K562 (cell line): ENCODE measurements around the gene MICAL2. TPM values are rescaled to one million over a fixed set of nuclear protein-coding genes. Genes with fewer than 3 reads are reported as not detected.

Experiments used
- ATAC-seq: fragments of 200-7000 bp; cut with Tn5 transposase; 3 replicates; pipeline ENCODE4 v1.9.1; 2020; ENCODE audit warnings: moderate library complexity
- BruUV-seq: library from RNA; stranded (reverse); fragments of 400-500 nt; replicated peaks from 2 replicates; lab custom pipeline; 2021; lab: Mats Ljungman, UMichigan
- CTCF ChIA-PET: fragments of 300-600 bp; formaldehyde crosslinking; extraction: SDS; loops from one replicate; lab custom pipeline; 2021; ENCODE audit warnings: low intra/inter-chr PET ratio; lab: Yijun Ruan, JAX
- POLR2A ChIA-PET: fragments of 300-600, 350-650 bp; sonication (Branson Sonifier 250); formaldehyde crosslinking; extraction: SDS; loops from one replicate; lab custom pipeline; 2021; ENCODE audit warnings: antibody characterized with exemption, inconsistent platforms; lab: Yijun Ruan, JAX
- DNase-seq, 4 experiments: peaks; one replicate each; pipeline versions ENCODE4 v3.0.0 to v3.0.0-alpha.2; 2011 to 2018; ENCODE audit warnings: low spot score in 3 of 4, mixed read lengths in 3 of 4; ENCODE audit errors: extremely low read depth in 1 of 4
- FAIRE-seq: peaks from 2 replicates; lab custom pipeline; 2011; peaks lifted over from hg19 to GRCh38; lab: Jason Lieb, UNC
- H2AFZ ChIP-seq: 2 replicates; pipeline ENCODE4 v1.6.0; 2011; ENCODE audit warnings: low read depth, low read length, control low read depth, inconsistent platforms
- H3K27ac ChIP-seq: fragments of 200-600 bp; 3 replicates; pipeline ENCODE4 v1.8.0; 2011; ENCODE audit warnings: low read depth, mild to moderate bottlenecking, control low read depth, inconsistent platforms, low read length, moderate library complexity, mixed read lengths; ENCODE audit errors: extremely low read depth
- H3K27me3 ChIP-seq, 2 experiments: fragments of 300-600 bp in 1 of 2; 2 replicates in 1 of 2; 3 replicates in 1 of 2; pipeline versions ENCODE4 v1.6.0 to v1.8.0; 2011; ENCODE audit warnings: inconsistent platforms in 2 of 2, low read length in 2 of 2, mild to moderate bottlenecking in 1 of 2, mixed read lengths in 1 of 2, moderate library complexity in 1 of 2; ENCODE audit not compliant: control insufficient read depth in 2 of 2, insufficient read depth in 2 of 2
- H3K36me3 ChIP-seq: fragments of 300-600 bp; 3 replicates; pipeline ENCODE4 v1.8.0; 2011; ENCODE audit warnings: mild to moderate bottlenecking, low read length, inconsistent platforms; ENCODE audit not compliant: control insufficient read depth, insufficient read depth
- H3K4me1 ChIP-seq, 2 experiments: fragments of 200-600 bp in 1 of 2; replicated peaks in 1 of 2; 2 replicates in 1 of 2; 3 replicates in 1 of 2; pipeline versions ENCODE4 v1.5.1 to v1.8.0; 2011; ENCODE audit warnings: inconsistent platforms in 2 of 2, low read length in 2 of 2, mild to moderate bottlenecking in 1 of 2, mixed read lengths in 1 of 2, moderate library complexity in 1 of 2; ENCODE audit not compliant: control insufficient read depth in 2 of 2, insufficient read depth in 2 of 2
- H3K4me2 ChIP-seq: 2 replicates; pipeline ENCODE4 v1.6.1; 2011; ENCODE audit warnings: low read length, control low read depth, inconsistent platforms, mixed read lengths; ENCODE audit not compliant: insufficient read depth
- H3K4me3 ChIP-seq: fragments of 200-600 bp; sonication (generic), shearing (Covaris generic); 2 replicates; pipeline ENCODE4 v1.5.1; 2016; ENCODE audit warnings: control low read depth, inconsistent platforms
- H3K79me2 ChIP-seq: fragments of 200-600 bp; 3 replicates; pipeline ENCODE4 v1.8.0; 2011; ENCODE audit warnings: low read length, inconsistent platforms; ENCODE audit not compliant: control insufficient read depth, insufficient read depth
- H3K9ac ChIP-seq, 2 experiments: 2 replicates each; pipeline versions ENCODE4 v1.6.0 to v1.6.1; 2011; ENCODE audit warnings: low read depth in 2 of 2, low read length in 2 of 2, control low read depth in 1 of 2, inconsistent platforms in 1 of 2, mild to moderate bottlenecking in 1 of 2, mixed read lengths in 1 of 2; ENCODE audit not compliant: insufficient read depth in 1 of 2
- H3K9me1 ChIP-seq: one replicate; pipeline ENCODE4 v1.6.0; 2011; ENCODE audit warnings: inconsistent platforms, mild to moderate bottlenecking, low read length, moderate library complexity; ENCODE audit not compliant: control insufficient read depth, insufficient read depth
- H3K9me3 ChIP-seq: replicated peaks from 2 replicates; pipeline ENCODE4 v1.5.1; 2011; ENCODE audit warnings: low read depth, low read length, inconsistent platforms; ENCODE audit not compliant: control insufficient read depth, insufficient read depth
- H4K20me1 ChIP-seq: replicated peaks from 2 replicates; pipeline ENCODE4 v1.6.1; 2011; ENCODE audit warnings: low read length, inconsistent platforms, mixed read lengths; ENCODE audit not compliant: control insufficient read depth, insufficient read depth
- ARID1B ChIP-seq: fragments of 450-650 bp; IDR thresholded peaks from 2 replicates; pipeline ENCODE4 v1.6.1; 2016; ENCODE audit warnings: antibody characterized with exemption, mild to moderate bottlenecking, inconsistent platforms
- CTBP1 ChIP-seq: fragments of 450-650 bp; IDR thresholded peaks from 2 replicates; pipeline ENCODE4 v1.6.1; 2016; ENCODE audit warnings: borderline replicate concordance
- ELF4 ChIP-seq: fragments of 450-650 bp; formaldehyde crosslinking; IDR thresholded peaks from 2 replicates; pipeline ENCODE4 v1.4.0; 2022; ENCODE audit warnings: missing genetic modification characterization
- HDAC1 ChIP-seq, 2 experiments: fragments of 450-650 bp; IDR thresholded peaks; 2 replicates each; pipeline ENCODE4 v1.6.1; 2016 to 2017; ENCODE audit warnings: inconsistent platforms in 1 of 2, mild to moderate bottlenecking in 1 of 2, moderate library complexity in 1 of 2
- MAFF ChIP-seq: IDR thresholded peaks from 2 replicates; pipeline ENCODE4 v1.6.1; 2012; ENCODE audit warnings: low read length, improper control_type of control experiment
- PHF8 ChIP-seq: fragments of 200-600 bp; sonication (generic); IDR thresholded peaks from 2 replicates; pipeline ENCODE4 v1.6.1; 2012; ENCODE audit warnings: mixed run types, mild to moderate bottlenecking, inconsistent platforms, low read length, moderate library complexity, borderline replicate concordance
- RBM17 ChIP-seq: fragments of 200-400 bp; formaldehyde crosslinking; IDR thresholded peaks from 2 replicates; pipeline ENCODE4 v1.6.1; 2017; ENCODE audit warnings: low read depth, mild to moderate bottlenecking, low read length, borderline replicate concordance
- TCF3 ChIP-seq: sonication (generic); formaldehyde crosslinking; IDR thresholded peaks from 2 replicates; pipeline ENCODE4 v1.4.0; 2020; ENCODE audit warnings: mild to moderate bottlenecking, missing genetic modification reagents
- ZFX ChIP-seq: sonication (generic); formaldehyde crosslinking; IDR thresholded peaks from 2 replicates; pipeline ENCODE4 v1.8.0; 2022; ENCODE audit warnings: mild to moderate bottlenecking, missing genetic modification reagents, moderate library complexity
- WGBS: fragments of 100-300 bp; shearing (Covaris generic); methylation state at CpG from one replicate; pipeline ENCODE4 v1.1.6; 2016; ENCODE audit warnings: low coverage, mixed read lengths; ENCODE audit not compliant: insufficient coverage; ENCODE audit errors: missing lambda C conversion rate; 5-methylcytosine and 5-hydroxymethylcytosine counted together
- in situ Hi-C: fragments of 300-500 bp; cut with MboI; formaldehyde crosslinking; loops from 4 replicates; pipeline ENCODE4 v1.15.0; 2018; ENCODE audit warnings: inconsistent platforms, mixed read lengths
- intact Hi-C: fragments of 100-400 bp; cut with micrococcal nuclease; formaldehyde crosslinking; loops from 2 replicates; pipeline ENCODE4 v1.14.2; 2022
- polyA plus RNA-seq, 8 experiments: library from polyadenylated mRNA; depleted of rRNA in 4 of 8; stranded (reverse) in 5 of 8; unstranded in 3 of 8; fragments of >200 nt; fragmentation: Nextera tagmentation in 2 of 8; fragmentation: Illumina TruSeq in 1 of 8; extraction: Ambion mirVana in 2 of 8; extraction: Trizol in 1 of 8; gene quantifications; 2 replicates each; pipeline versions ENCODE4 v1.2.1 to v1.2.3, GENCODE V29; 2011 to 2014; ENCODE audit warnings: inconsistent platforms in 1 of 8, missing spikeins in 1 of 8
- total RNA-seq, 7 experiments: library from RNA; depleted of rRNA in 6 of 7; stranded (reverse); fragments of >200 nt in 6 of 7; fragmentation: Illumina TruSeq in 2 of 7; extraction: Trizol in 2 of 7; gene quantifications; 2 replicates each; pipeline versions ENCODE4 v1.2.1 to v1.2.3, GENCODE V29; 2011 to 2021; ENCODE audit warnings: low replicate concordance in 1 of 7
- TF ChIP-seq, protein P1 (sequence below): sonication (generic); formaldehyde crosslinking; IDR thresholded peaks from 2 replicates; pipeline ENCODE4 v1.8.0; 2022; ENCODE audit warnings: missing genetic modification reagents, mild to moderate bottlenecking, moderate library complexity, borderline replicate concordance
- TF ChIP-seq, protein P2 (sequence below): fragments of 200-800 bp; sonication (Bioruptor generic); IDR thresholded peaks from 2 replicates; pipeline ENCODE4 v1.6.1; 2017; ENCODE audit warnings: missing genetic modification characterization, missing compliant biosample characterization
- TF ChIP-seq, protein P3 (sequence below): fragments of 450-650 bp; IDR thresholded peaks from 2 replicates; pipeline ENCODE4 v1.6.1; 2017; ENCODE audit warnings: antibody characterized with exemption, mild to moderate bottlenecking

Gene MICAL2
- total and polyA plus RNA-seq, 9 of the 15 experiments (the other 6 are each of a cell fraction or from before 2014, with no cell fraction given) = 4.7 to 64.2 (median 33.6) TPM

DNA sequence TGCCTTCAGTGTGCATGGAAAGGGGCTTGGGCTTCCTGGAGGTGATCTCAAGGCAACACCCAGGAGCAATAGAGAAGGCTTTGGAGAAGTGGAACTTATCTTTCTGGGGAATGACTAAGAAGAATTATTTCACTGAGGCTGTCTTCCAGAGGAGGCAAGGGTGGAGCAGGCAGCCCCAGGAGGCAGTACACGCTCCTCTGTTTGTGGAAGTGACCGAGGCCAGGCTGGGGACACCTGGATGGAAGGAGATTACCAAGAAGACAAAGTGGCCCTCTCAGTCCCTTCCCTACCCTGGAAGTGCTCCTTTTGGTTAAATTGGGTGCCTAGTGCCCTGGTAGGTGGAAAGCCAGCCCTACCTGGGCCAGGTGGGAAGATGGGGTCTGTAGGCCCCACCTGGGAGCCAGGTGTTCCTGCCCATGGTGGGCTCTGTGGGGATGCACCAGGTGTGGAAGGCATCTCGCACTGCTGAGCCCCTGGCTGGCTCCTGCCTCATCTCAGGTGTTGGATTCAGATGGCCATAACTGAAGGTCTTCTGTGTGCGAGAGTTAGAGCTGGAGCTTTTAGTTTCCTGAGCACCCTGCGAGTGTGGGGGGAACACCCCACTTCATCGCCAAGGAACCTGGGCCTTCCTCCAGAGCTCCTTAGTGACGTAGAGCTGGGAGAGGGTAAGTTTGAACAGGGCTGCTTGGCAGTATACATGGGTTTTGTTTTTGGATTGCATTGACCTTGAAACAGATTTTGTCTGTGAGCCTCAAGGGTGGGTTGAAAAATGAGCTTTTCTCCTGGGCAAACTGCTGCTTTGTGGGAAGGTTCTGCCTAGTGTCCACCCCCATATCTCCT, 46.1 kb downstream of the MICAL2 start:
- Histone ChIP-seq H3K9me3 (no peaks in the 10 kb centered on the region), H2AFZ (0 out of 2 replicates have a peak overlapping the region, but pooled peaks have one; percentile 46), H3K27ac (peak overlapping the region; percentile 62; the same call in 2 of the 3 replicates), H3K79me2 (peaks cover 3% of the 10 kb centered on the region; the same call in 1 of the 3 replicates), H3K9ac (peak overlapping the region; percentile 1 to 80; a peak in 2 of 4 replicates), H3K27me3 (no peaks in the 10 kb centered on the region), H3K9me1 (no peaks in the 10 kb centered on the region), H3K36me3 (peaks cover 14% of the 10 kb centered on the region; the same call in 2 of the 3 replicates), H3K4me2 (peak overlapping the region; percentile 43; the same call in 1 of the 2 replicates), H4K20me1 (no peaks in the 10 kb centered on the region), H3K4me1 (peaks cover 42 to 61% of the 10 kb centered on the region in 2 experiments), H3K4me3 (no peak overlapping the region)
- BruUV-seq = no TSS peak
- peak in 2 of 4 experiments; percentile 54 to 67 for DNase-seq
- in situ Hi-C loops (no loop called here), intact Hi-C loops (loop anchor here (5.0 kb wide), 1 partner anchor 81 kb away; no protein-coding TSS in a partner anchor)
- 50% methylated on average over 7 of the region's 7 CpGs for WGBS
- ATAC-seq = peak; percentile 74
- CTCF ChIA-PET = no interaction called here
- POLR2A ChIA-PET = interaction anchor here (0.6 to 1.4 kb wide), 5 partner anchors 8 to 86 kb away, joined by 3 to 5 read pairs (median 3); no protein-coding TSS in a partner anchor
- peak; percentile 94 for FAIRE-seq
- no peak for TF ChIP-seq HDAC1 (IDR thresholded peaks at IDR 0.05)
- TF ChIP-seq ELF4 (CRISPR knock-in tag) = no peak
- TF ChIP-seq, protein P1, sequence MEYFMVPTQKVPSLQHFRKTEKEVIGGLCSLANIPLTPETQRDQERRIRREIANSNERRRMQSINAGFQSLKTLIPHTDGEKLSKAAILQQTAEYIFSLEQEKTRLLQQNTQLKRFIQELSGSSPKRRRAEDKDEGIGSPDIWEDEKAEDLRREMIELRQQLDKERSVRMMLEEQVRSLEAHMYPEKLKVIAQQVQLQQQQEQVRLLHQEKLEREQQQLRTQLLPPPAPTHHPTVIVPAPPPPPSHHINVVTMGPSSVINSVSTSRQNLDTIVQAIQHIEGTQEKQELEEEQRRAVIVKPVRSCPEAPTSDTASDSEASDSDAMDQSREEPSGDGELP (CRISPR knock-in tag) = no peak
- 0 out of 2 replicates have a peak, but pooled peaks have one; percentile 0 for TF ChIP-seq ZFX
- TF ChIP-seq, protein P2, sequence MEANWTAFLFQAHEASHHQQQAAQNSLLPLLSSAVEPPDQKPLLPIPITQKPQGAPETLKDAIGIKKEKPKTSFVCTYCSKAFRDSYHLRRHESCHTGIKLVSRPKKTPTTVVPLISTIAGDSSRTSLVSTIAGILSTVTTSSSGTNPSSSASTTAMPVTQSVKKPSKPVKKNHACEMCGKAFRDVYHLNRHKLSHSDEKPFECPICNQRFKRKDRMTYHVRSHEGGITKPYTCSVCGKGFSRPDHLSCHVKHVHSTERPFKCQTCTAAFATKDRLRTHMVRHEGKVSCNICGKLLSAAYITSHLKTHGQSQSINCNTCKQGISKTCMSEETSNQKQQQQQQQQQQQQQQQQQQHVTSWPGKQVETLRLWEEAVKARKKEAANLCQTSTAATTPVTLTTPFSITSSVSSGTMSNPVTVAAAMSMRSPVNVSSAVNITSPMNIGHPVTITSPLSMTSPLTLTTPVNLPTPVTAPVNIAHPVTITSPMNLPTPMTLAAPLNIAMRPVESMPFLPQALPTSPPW (CRISPR knock-in tag) = peak; percentile 24; the same call in 1 of the 2 replicates
- no peak for TF ChIP-seq RBM17
- peak; percentile 41 for TF ChIP-seq ARID1B
- peak; percentile 14; the same call in 1 of the 2 replicates for TF ChIP-seq TCF3 (CRISPR knock-in tag)
- no peak for TF ChIP-seq PHF8
- TF ChIP-seq MAFF = peak; percentile 18; the same call in 1 of the 2 replicates
- TF ChIP-seq, protein P3, sequence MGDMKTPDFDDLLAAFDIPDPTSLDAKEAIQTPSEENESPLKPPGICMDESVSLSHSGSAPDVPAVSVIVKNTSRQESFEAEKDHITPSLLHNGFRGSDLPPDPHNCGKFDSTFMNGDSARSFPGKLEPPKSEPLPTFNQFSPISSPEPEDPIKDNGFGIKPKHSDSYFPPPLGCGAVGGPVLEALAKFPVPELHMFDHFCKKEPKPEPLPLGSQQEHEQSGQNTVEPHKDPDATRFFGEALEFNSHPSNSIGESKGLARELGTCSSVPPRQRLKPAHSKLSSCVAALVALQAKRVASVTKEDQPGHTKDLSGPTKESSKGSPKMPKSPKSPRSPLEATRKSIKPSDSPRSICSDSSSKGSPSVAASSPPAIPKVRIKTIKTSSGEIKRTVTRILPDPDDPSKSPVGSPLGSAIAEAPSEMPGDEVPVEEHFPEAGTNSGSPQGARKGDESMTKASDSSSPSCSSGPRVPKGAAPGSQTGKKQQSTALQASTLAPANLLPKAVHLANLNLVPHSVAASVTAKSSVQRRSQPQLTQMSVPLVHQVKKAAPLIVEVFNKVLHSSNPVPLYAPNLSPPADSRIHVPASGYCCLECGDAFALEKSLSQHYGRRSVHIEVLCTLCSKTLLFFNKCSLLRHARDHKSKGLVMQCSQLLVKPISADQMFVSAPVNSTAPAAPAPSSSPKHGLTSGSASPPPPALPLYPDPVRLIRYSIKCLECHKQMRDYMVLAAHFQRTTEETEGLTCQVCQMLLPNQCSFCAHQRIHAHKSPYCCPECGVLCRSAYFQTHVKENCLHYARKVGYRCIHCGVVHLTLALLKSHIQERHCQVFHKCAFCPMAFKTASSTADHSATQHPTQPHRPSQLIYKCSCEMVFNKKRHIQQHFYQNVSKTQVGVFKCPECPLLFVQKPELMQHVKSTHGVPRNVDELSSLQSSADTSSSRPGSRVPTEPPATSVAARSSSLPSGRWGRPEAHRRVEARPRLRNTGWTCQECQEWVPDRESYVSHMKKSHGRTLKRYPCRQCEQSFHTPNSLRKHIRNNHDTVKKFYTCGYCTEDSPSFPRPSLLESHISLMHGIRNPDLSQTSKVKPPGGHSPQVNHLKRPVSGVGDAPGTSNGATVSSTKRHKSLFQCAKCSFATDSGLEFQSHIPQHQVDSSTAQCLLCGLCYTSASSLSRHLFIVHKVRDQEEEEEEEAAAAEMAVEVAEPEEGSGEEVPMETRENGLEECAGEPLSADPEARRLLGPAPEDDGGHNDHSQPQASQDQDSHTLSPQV = 0 out of 2 replicates have a peak, but pooled peaks have one; percentile 32
- TF ChIP-seq CTBP1 = peak; percentile 80
